NCI-H187 (cell line): ENCODE measurements around the gene NPPC.
"Not testable (repeated sequence)": the region's sequence is repeated elsewhere in the genome, so short reads cannot be mapped to it uniquely, and the experiment has no call there.

Source experiments
- DNase-seq, 2 experiments: peaks; one replicate each; lab custom pipeline; 2025; lab: John Stamatoyannopoulos, UW

NPPC gene

GRCh38 chr2:231926180-231926741 lies at the start of gene NPPC:
Gene NPPC (minus strand): TSS chr2:231926396. CDS start chr2:231926249, 147 bp downstream.
- DNase-seq: no peak

GRCh38 chr2:231975001-231975400 lies 48.8 kb upstream of the NPPC start:
- no peak for DNase-seq

GRCh38 chr2:231970461-231970860 lies 44.3 kb upstream of the NPPC start:
- no peak for DNase-seq

- DNase-seq: no peak
These were observed 42.6 kb upstream of the NPPC start for GRCh38 chr2:231968820-231969219.

- no peak for DNase-seq
These were observed 40.7 kb upstream of the NPPC start for GRCh38 chr2:231966886-231967285.

GRCh38 chr2:231965102-231965501 lies 38.9 kb upstream of the NPPC start:
- no peak for DNase-seq

GRCh38 chr2:231961349-231962166 lies 35.4 kb upstream of the NPPC start, which contains the start of gene DIS3L2:
Gene DIS3L2 (plus strand): TSS chr2:231961713. CDS start chr2:232014928, 53,215 bp downstream.
- DNase-seq: peak; percentile 29 to 66

- no peak for DNase-seq
These were observed 34.7 kb upstream of the NPPC start for GRCh38 chr2:231960810-231961348.

- no peak for DNase-seq
These were observed 31.9 kb upstream of the NPPC start for GRCh38 chr2:231957913-231958763.

GRCh38 chr2:231955758-231956472 lies 29.7 kb upstream of the NPPC start:
- DNase-seq: no peak

GRCh38 chr2:231951452-231952035 lies 25.3 kb upstream of the NPPC start:
- DNase-seq: no peak

- no peak for DNase-seq
These were observed 21.5 kb upstream of the NPPC start for GRCh38 chr2:231947694-231948093.

- DNase-seq: not testable (repeated sequence)
These were observed 20.9 kb upstream of the NPPC start for GRCh38 chr2:231947112-231947511.

- no peak for DNase-seq
These were observed 20.1 kb upstream of the NPPC start for GRCh38 chr2:231946241-231946814.

- no peak for DNase-seq
These were observed 16.0 kb upstream of the NPPC start for GRCh38 chr2:231942180-231942579.

- DNase-seq: no peak
These were observed 15.5 kb upstream of the NPPC start for GRCh38 chr2:231941673-231942072.

GRCh38 chr2:231940795-231941194 lies 14.6 kb upstream of the NPPC start:
- DNase-seq: no peak

GRCh38 chr2:231939022-231939421 lies 12.8 kb upstream of the NPPC start:
- no peak for DNase-seq

- DNase-seq: no peak
These were observed 10.9 kb upstream of the NPPC start for GRCh38 chr2:231937057-231937456.

GRCh38 chr2:231936491-231936890 lies 10.3 kb upstream of the NPPC start:
- DNase-seq: no peak

GRCh38 chr2:231935815-231936214 lies 9.6 kb upstream of the NPPC start:
- no peak for DNase-seq
